NT2/D1 (cell line): ENCODE data around the gene NTMT2.
"Not testable (repeated sequence)": the region's sequence is repeated elsewhere in the genome, so short reads cannot be mapped to it uniquely, and the experiment has no call there.

Source experiments
- DNase-seq: peaks from one replicate; pipeline ENCODE4 v3.0.0-alpha.2; 2011; ENCODE audit warnings: low read depth, low spot score
- H3K27me3 ChIP-seq: 2 replicates; pipeline ENCODE4 v1.6.0; 2011; ENCODE audit warnings: mild to moderate bottlenecking; ENCODE audit not compliant: insufficient read length, insufficient read depth
- H3K36me3 ChIP-seq: 2 replicates; pipeline ENCODE4 v1.6.1; 2011; ENCODE audit warnings: mild to moderate bottlenecking, low read length, mixed read lengths; ENCODE audit not compliant: insufficient read depth, insufficient read length
- H3K4me1 ChIP-seq: 2 replicates; pipeline ENCODE4 v1.5.1; 2011; ENCODE audit not compliant: insufficient read depth, insufficient read length
- H3K4me3 ChIP-seq: 2 replicates; pipeline ENCODE4 v1.5.1; 2011; ENCODE audit warnings: low read depth; ENCODE audit not compliant: insufficient read length
- H3K9ac ChIP-seq: 2 replicates; pipeline ENCODE4 v1.6.0; 2011; ENCODE audit warnings: low read depth; ENCODE audit not compliant: insufficient read length
- H3K9me3 ChIP-seq: 2 replicates; pipeline ENCODE4 v1.5.1; 2011; ENCODE audit warnings: mild to moderate bottlenecking, low read length; ENCODE audit not compliant: insufficient read depth
- SUZ12 ChIP-seq: IDR thresholded peaks from 2 replicates; pipeline ENCODE4 v1.6.1; 2011; ENCODE audit not compliant: insufficient read length, insufficient read depth; ENCODE audit errors: extremely low read depth
- YY1 ChIP-seq: IDR thresholded peaks from 2 replicates; pipeline ENCODE4 v1.6.1; 2011; ENCODE audit not compliant: insufficient read length, insufficient read depth
- ZNF274 ChIP-seq: IDR thresholded peaks from 2 replicates; pipeline ENCODE4 v1.6.1; 2011; ENCODE audit warnings: mild to moderate bottlenecking, low read depth, low read length

NTMT2 gene

GRCh38 chr1:170157820-170158219 lies 12.1 kb downstream of the NTMT2 start:
- no peaks in the 10 kb centered on the region for H3K27me3 ChIP-seq
- TF ChIP-seq SUZ12, result no peak
- H3K9me3 ChIP-seq, result peaks cover 12% of the 10 kb centered on the region; the same call in 1 of the 2 replicates
- H3K36me3 ChIP-seq, result no peaks in the 10 kb centered on the region
- no peak overlapping the region for H3K4me3 ChIP-seq
- H3K4me1 ChIP-seq, result no peaks in the 10 kb centered on the region
- no peak overlapping the region for H3K9ac ChIP-seq
- DNase-seq, result no peak

DNA sequence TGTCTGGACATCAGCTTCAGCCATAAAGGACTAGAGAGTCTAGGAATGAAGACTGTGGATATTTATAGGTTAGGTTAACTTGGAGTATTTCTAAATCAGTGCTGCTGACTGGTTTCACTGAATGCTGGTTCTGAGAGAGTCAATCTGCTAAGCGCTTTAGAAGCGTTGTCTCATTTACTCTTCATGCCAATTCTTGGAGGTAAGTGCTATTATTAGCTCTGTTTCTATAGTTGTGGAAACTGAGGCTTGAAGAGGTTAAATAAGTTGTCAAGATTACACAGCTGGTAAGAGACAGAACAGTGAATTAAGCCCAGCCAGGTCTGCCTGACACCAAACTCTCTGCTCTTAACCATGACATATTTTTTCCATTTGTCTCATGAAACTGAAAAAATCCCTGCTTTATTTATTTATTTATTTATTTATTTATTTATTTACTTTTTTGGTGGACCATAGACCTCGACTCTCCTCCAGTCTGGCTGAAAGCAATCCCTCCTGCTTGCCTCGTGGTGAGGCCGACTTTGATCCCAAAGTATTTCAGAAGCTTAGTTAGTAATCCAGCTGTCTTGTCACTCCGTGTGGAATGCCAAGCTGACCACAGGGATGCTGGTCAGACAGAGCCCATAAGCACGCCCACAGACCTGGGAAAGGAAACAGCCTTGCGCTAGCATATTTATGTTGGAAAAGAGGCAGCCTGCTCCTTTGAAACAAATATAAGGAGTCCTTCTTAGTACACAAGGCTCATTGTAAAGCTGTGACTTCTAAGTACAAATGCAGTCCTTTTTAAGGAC lies 16.9 kb downstream of the NTMT2 start:
- H3K9ac ChIP-seq, result no peak overlapping the region
- H3K4me1 ChIP-seq, result no peaks in the 10 kb centered on the region
- no peaks in the 10 kb centered on the region for H3K9me3 ChIP-seq
- no peak for DNase-seq
- H3K36me3 ChIP-seq, result no peaks in the 10 kb centered on the region
- H3K4me3 ChIP-seq, result no peak overlapping the region
- no peaks in the 10 kb centered on the region for H3K27me3 ChIP-seq
- TF ChIP-seq SUZ12 (no peak), ZNF274 (no peak), YY1 (no peak)

DNA sequence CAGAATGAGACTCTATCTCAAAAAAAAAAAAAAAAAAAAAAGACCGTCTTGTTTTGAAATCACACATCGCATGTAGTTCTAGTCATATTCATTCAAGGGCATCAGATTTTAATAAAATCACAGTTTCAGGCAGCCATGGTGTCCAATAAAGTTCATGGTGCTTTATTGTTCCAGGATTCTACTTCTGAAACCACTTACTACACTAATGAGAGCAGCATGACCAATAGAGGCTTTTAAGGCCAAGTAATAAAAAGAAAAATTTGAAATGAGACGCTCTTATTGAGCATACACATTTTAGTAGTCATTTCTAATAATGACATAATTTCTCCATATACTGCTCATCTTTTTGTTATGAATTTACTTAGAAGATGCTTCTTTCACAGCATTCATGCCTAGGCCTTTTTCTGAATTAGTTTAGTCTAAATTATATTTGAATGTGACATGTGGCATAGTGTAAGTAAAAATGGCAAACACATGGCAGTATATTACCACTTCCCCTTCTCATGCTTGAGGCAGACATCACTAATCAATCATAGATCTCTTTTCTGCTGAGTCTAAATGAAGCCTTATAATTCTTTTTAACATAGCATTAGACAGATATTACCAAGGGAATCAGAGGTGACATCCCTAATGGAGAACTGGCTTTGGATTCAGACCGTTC lies 18.5 kb downstream of the NTMT2 start:
- H3K4me1 ChIP-seq, result no peaks in the 10 kb centered on the region
- no peak overlapping the region for H3K4me3 ChIP-seq
- DNase-seq, result no peak
- TF ChIP-seq ZNF274 (no peak), YY1 (no peak), SUZ12 (no peak)
- H3K9me3 ChIP-seq, result no peaks in the 10 kb centered on the region
- no peak overlapping the region for H3K9ac ChIP-seq
- no peaks in the 10 kb centered on the region for H3K27me3 ChIP-seq
- H3K36me3 ChIP-seq, result no peaks in the 10 kb centered on the region

DNA sequence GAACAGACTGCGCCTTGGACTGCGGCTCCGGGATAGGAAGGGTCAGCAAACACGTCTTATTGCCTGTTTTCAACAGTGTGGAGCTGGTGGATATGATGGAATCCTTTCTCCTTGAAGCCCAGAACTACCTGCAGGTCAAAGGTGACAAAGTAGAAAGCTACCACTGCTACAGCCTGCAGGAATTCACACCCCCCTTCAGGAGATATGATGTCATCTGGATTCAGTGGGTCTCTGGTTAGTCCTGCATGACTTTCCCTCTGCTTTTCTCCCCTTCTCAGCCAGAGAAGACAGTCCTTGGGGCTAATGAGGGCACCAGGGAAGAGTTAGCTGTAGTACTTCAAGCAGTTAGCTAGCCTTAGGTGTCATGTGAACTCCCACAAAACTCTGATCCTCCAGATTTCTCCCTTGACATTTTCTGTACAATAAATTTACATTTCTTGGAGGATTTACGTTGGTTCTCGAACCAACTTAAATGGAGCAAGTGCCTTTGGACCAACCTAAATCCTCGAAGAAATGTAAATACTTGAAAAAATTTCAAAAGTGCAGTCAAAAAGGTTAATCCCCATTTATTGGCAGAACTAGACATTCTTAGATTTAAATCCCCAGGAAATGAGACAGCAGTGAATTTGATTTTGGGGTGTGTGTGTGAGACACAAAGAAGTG lies 20.9 kb downstream of the NTMT2 start:
- H3K4me3 ChIP-seq, result no peak overlapping the region
- DNase-seq, result no peak
- TF ChIP-seq SUZ12 (no peak), YY1 (no peak), ZNF274 (no peak)
- no peak overlapping the region for H3K9ac ChIP-seq
- H3K9me3 ChIP-seq, result peaks cover 7% of the 10 kb centered on the region
- no peaks in the 10 kb centered on the region for H3K4me1 ChIP-seq
- no peaks in the 10 kb centered on the region for H3K36me3 ChIP-seq
- no peaks in the 10 kb centered on the region for H3K27me3 ChIP-seq

GRCh38 chr1:170168265-170168664 lies 22.5 kb downstream of the NTMT2 start:
- H3K4me1 ChIP-seq, result no peaks in the 10 kb centered on the region
- peaks cover 7% of the 10 kb centered on the region for H3K9me3 ChIP-seq
- H3K9ac ChIP-seq, result no peak overlapping the region
- DNase-seq, result no peak
- TF ChIP-seq YY1, result no peak
- H3K4me3 ChIP-seq, result no peak overlapping the region
- no peaks in the 10 kb centered on the region for H3K36me3 ChIP-seq
- no peaks in the 10 kb centered on the region for H3K27me3 ChIP-seq

- not testable (repeated sequence) for H3K4me1 ChIP-seq, H3K4me3 ChIP-seq, DNase-seq, H3K36me3 ChIP-seq, H3K9ac ChIP-seq, H3K9me3 ChIP-seq, H3K27me3 ChIP-seq
Observed at GRCh38 chr1:170170513-170170912, 24.8 kb downstream of the NTMT2 start.

GRCh38 chr1:170174395-170174794 lies 28.6 kb downstream of the NTMT2 start:
- H3K27me3 ChIP-seq, result no peaks in the 10 kb centered on the region
- no peak overlapping the region for H3K9ac ChIP-seq
- TF ChIP-seq YY1 (no peak), SUZ12 (no peak)
- DNase-seq, result no peak
- no peak overlapping the region for H3K4me3 ChIP-seq
- no peaks in the 10 kb centered on the region for H3K4me1 ChIP-seq
- H3K36me3 ChIP-seq, result no peaks in the 10 kb centered on the region
- peaks cover 7% of the 10 kb centered on the region for H3K9me3 ChIP-seq

GRCh38 chr1:170175041-170175440 lies 29.3 kb downstream of the NTMT2 start:
- TF ChIP-seq ZNF274 (no peak), YY1 (no peak), SUZ12 (no peak)
- Histone ChIP-seq H3K9ac (no peak overlapping the region), H3K9me3 (peaks cover 7% of the 10 kb centered on the region), H3K4me1 (no peaks in the 10 kb centered on the region), H3K36me3 (no peaks in the 10 kb centered on the region), H3K27me3 (no peaks in the 10 kb centered on the region), H3K4me3 (no peak overlapping the region)
- no peak for DNase-seq
